ENCODE data around the gene OR2A2. TPM values are rescaled to one million over a fixed set of nuclear protein-coding genes. Genes with fewer than 3 reads are reported as not detected.

OR2A2 gene, protein sequence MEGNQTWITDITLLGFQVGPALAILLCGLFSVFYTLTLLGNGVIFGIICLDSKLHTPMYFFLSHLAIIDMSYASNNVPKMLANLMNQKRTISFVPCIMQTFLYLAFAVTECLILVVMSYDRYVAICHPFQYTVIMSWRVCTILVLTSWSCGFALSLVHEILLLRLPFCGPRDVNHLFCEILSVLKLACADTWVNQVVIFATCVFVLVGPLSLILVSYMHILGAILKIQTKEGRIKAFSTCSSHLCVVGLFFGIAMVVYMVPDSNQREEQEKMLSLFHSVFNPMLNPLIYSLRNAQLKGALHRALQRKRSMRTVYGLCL
- polyA plus RNA-seq (2013, experiment 1 of 2) = not detected
- polyA plus RNA-seq (2013, experiment 2 of 2) = not detected

DNA sequence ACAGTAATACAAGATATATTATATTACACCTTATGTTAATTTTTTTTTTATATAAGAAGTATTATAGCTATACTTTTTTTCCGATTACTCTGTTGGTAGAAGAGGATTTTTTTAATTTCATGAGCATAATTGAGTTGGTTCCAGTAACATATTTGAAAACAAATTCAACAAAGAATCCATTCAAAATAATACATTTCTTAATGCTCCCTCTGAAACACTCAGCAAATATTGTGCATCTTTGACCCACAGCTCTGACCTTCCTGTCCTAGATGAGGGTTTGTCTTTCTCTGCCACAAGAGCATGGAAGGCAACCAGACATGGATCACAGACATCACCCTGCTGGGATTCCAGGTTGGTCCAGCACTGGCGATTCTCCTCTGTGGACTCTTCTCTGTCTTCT is at the start of gene OR2A2:
OR2A2 (plus strand) TSS at position 301 of the 400 bp plus-strand sequence; CDS start at position 301, 0 bp downstream.
- Histone ChIP-seq H3K27me3 (ENCODE audit: control insufficient read depth in 3 of 3, insufficient read depth in 3 of 3, low read depth in 1 of 3, low read length in 3 of 3) (no peaks in the 10 kb centered on the region), H3K79me1 (ENCODE audit: low read depth, low read length) (no peaks in the 10 kb centered on the region), H3K4me2 (ENCODE audit: insufficient read depth, low read length, poor library complexity, severe bottlenecking) (no peak within 1 kb of the TSS), H3K9me3 (replicated peaks in 1 of 2; ENCODE audit: control insufficient read depth in 2 of 2, insufficient read depth in 1 of 2, low read depth in 1 of 2, low read length in 2 of 2) (no peaks in the 10 kb centered on the region), H3K9ac (ENCODE audit: low read depth, low read length, poor library complexity) (no peak within 1 kb of the TSS), H2BK120ac (ENCODE audit: low read depth, low read length) (no peak within 1 kb of the TSS), H2BK12ac (ENCODE audit: low read length) (no peak within 1 kb of the TSS), H3K4me3 (ENCODE audit: low read length in 2 of 2) (no peak within 1 kb of the TSS), H2BK5ac (ENCODE audit: low read length) (no peak within 1 kb of the TSS), H3K23ac (ENCODE audit: low read depth, low read length, poor library complexity) (no peak within 1 kb of the TSS), H4K91ac (ENCODE audit: low read depth, low read length, poor library complexity) (no peak within 1 kb of the TSS), H3K14ac (ENCODE audit: low read length) (no peak within 1 kb of the TSS), H2AK5ac (ENCODE audit: low read depth, low read length) (no peak within 1 kb of the TSS), H2AFZ (ENCODE audit: low read length) (no peak within 1 kb of the TSS), H3K18ac (ENCODE audit: low read length) (no peak within 1 kb of the TSS), H3K4me1 (ENCODE audit: control insufficient read depth in 2 of 2, insufficient read depth in 1 of 2, low read depth in 1 of 2, low read length in 2 of 2) (no peaks in the 10 kb centered on the region), H4K8ac (ENCODE audit: low read depth, low read length) (no peak within 1 kb of the TSS), H3K4ac (ENCODE audit: low read length) (no peak within 1 kb of the TSS), H3K27ac (replicated peaks; ENCODE audit: low read length) (no peak within 1 kb of the TSS), H3K36me3 (replicated peaks in 1 of 2; ENCODE audit: control insufficient read depth in 2 of 2, insufficient read depth in 2 of 2, low read length in 2 of 2) (no peaks in the 10 kb centered on the region), H2BK15ac (ENCODE audit: low read length) (no peak within 1 kb of the TSS)
- DNase-seq (ENCODE audit: low spot score) = no peak
- no CpG with 5 or more reads among the region's 2 CpGs for WGBS, 2 donors (ENCODE audit: extremely low coverage in 2 of 2, insufficient read length in 2 of 2, insufficient replicate concordance in 1 of 2)

DNA sequence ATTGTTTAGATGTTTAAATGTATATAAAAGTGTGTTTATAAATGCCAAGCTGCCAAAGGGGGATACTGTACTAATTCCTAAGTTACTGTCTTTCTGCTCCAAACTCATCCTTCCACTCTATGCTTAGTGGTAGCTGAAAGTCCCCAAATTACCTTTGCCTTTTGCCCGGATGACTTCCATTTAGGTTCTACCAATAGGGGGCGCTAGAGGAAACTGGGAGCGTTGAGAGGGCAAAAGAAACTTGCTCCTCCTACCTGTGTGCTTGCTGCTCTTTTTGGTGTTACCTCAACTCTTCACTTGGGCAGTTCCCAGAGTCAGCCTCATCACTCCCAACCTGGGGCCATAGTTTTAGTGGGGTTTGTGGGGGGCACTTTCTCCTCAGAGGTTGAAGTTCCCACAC is 45.7 kb upstream of the OR2A2 start:
- H3K18ac ChIP-seq (ENCODE audit: low read length) = no peak overlapping the region
- no peak overlapping the region for H2BK15ac ChIP-seq (ENCODE audit: low read length)
- no peak overlapping the region for H4K8ac ChIP-seq (ENCODE audit: low read depth, low read length)
- no peak overlapping the region for H3K27ac ChIP-seq (replicated peaks; ENCODE audit: low read length)
- H3K4me1 ChIP-seq (ENCODE audit: control insufficient read depth in 2 of 2, insufficient read depth in 1 of 2, low read depth in 1 of 2, low read length in 2 of 2) = no peaks in the 10 kb centered on the region
- no CpG with 5 or more reads among the region's 3 CpGs for WGBS, 2 donors (ENCODE audit: extremely low coverage in 2 of 2, insufficient read length in 2 of 2, insufficient replicate concordance in 1 of 2)
- H3K4ac ChIP-seq (ENCODE audit: low read length) = no peak overlapping the region
- no peak overlapping the region for H4K91ac ChIP-seq (ENCODE audit: low read depth, low read length, poor library complexity)
- no peak overlapping the region for H3K4me3 ChIP-seq (ENCODE audit: low read length in 2 of 2)
- H3K79me1 ChIP-seq (ENCODE audit: low read depth, low read length) = no peaks in the 10 kb centered on the region
- H3K9ac ChIP-seq (ENCODE audit: low read depth, low read length, poor library complexity) = no peak overlapping the region
- H3K4me2 ChIP-seq (ENCODE audit: insufficient read depth, low read length, poor library complexity, severe bottlenecking) = no peak overlapping the region
- H2BK5ac ChIP-seq (ENCODE audit: low read length) = no peak overlapping the region
- no peak overlapping the region for H2BK12ac ChIP-seq (ENCODE audit: low read length)
- DNase-seq (ENCODE audit: low spot score) = no peak
- no peak overlapping the region for H3K14ac ChIP-seq (ENCODE audit: low read length)
- no peak overlapping the region for H2AFZ ChIP-seq (ENCODE audit: low read length)
- no peaks in the 10 kb centered on the region for H3K36me3 ChIP-seq (replicated peaks in 1 of 2; ENCODE audit: control insufficient read depth in 2 of 2, insufficient read depth in 2 of 2, low read length in 2 of 2)
- H2BK120ac ChIP-seq (ENCODE audit: low read depth, low read length) = no peak overlapping the region
- H2AK5ac ChIP-seq (ENCODE audit: low read depth, low read length) = no peak overlapping the region
- H3K27me3 ChIP-seq (ENCODE audit: control insufficient read depth in 3 of 3, insufficient read depth in 3 of 3, low read depth in 1 of 3, low read length in 3 of 3) = no peaks in the 10 kb centered on the region
- no peaks in the 10 kb centered on the region for H3K9me3 ChIP-seq (replicated peaks in 1 of 2; ENCODE audit: control insufficient read depth in 2 of 2, insufficient read depth in 1 of 2, low read depth in 1 of 2, low read length in 2 of 2)
- no peak overlapping the region for H3K23ac ChIP-seq (ENCODE audit: low read depth, low read length, poor library complexity)

DNA sequence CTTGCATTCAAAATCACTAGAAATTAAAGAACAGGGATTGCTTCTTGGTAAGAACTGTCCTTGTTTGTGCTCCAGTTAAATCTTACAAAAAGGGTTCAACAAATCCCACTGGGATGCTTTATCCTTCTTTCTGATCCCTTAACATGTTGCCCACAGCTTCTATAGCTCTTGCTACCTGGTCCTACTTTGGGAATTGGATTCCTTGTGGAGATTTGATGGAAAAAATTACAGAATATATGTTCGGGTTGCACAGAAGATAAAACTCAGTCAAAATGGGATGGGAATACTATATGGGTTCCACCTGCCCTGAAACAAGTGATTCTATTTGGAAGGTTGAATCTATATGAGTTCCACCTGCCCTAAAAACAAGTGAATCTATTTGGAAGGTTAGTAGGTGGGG is 39.9 kb upstream of the OR2A2 start, which contains the start of gene OR2A25:
OR2A25 (plus strand) TSS at position 301 of the 400 bp plus-strand sequence. CDS start 4,409 bp downstream, outside the sequence.
- no peak within 1 kb of the TSS for H2BK15ac ChIP-seq (ENCODE audit: low read length)
- no peak within 1 kb of the TSS for H3K14ac ChIP-seq (ENCODE audit: low read length)
- H3K9me3 ChIP-seq (replicated peaks in 1 of 2; ENCODE audit: control insufficient read depth in 2 of 2, insufficient read depth in 1 of 2, low read depth in 1 of 2, low read length in 2 of 2) = no peaks in the 10 kb centered on the region
- no peaks in the 10 kb centered on the region for H3K79me1 ChIP-seq (ENCODE audit: low read depth, low read length)
- no peak within 1 kb of the TSS for H4K8ac ChIP-seq (ENCODE audit: low read depth, low read length)
- no peak within 1 kb of the TSS for H3K23ac ChIP-seq (ENCODE audit: low read depth, low read length, poor library complexity)
- H3K4me1 ChIP-seq (ENCODE audit: control insufficient read depth in 2 of 2, insufficient read depth in 1 of 2, low read depth in 1 of 2, low read length in 2 of 2) = no peaks in the 10 kb centered on the region
- no peak within 1 kb of the TSS for H2BK12ac ChIP-seq (ENCODE audit: low read length)
- no peaks in the 10 kb centered on the region for H3K36me3 ChIP-seq (replicated peaks in 1 of 2; ENCODE audit: control insufficient read depth in 2 of 2, insufficient read depth in 2 of 2, low read length in 2 of 2)
- no peak within 1 kb of the TSS for H2BK5ac ChIP-seq (ENCODE audit: low read length)
- no peak within 1 kb of the TSS for H4K91ac ChIP-seq (ENCODE audit: low read depth, low read length, poor library complexity)
- WGBS, 2 donors (ENCODE audit: extremely low coverage in 2 of 2, insufficient read length in 2 of 2, insufficient replicate concordance in 1 of 2) = no CpG with 5 or more reads among the region's 1 CpG
- no peaks in the 10 kb centered on the region for H3K27me3 ChIP-seq (ENCODE audit: control insufficient read depth in 3 of 3, insufficient read depth in 3 of 3, low read depth in 1 of 3, low read length in 3 of 3)
- no peak within 1 kb of the TSS for H3K4ac ChIP-seq (ENCODE audit: low read length)
- H2AFZ ChIP-seq (ENCODE audit: low read length) = no peak within 1 kb of the TSS
- no peak within 1 kb of the TSS for H3K9ac ChIP-seq (ENCODE audit: low read depth, low read length, poor library complexity)
- H3K27ac ChIP-seq (replicated peaks; ENCODE audit: low read length) = no peak within 1 kb of the TSS
- no peak within 1 kb of the TSS for H3K18ac ChIP-seq (ENCODE audit: low read length)
- H3K4me2 ChIP-seq (ENCODE audit: insufficient read depth, low read length, poor library complexity, severe bottlenecking) = no peak within 1 kb of the TSS
- H2AK5ac ChIP-seq (ENCODE audit: low read depth, low read length) = no peak within 1 kb of the TSS
- H2BK120ac ChIP-seq (ENCODE audit: low read depth, low read length) = no peak within 1 kb of the TSS
- no peak within 1 kb of the TSS for H3K4me3 ChIP-seq (ENCODE audit: low read length in 2 of 2)
- no peak for DNase-seq (ENCODE audit: low spot score)

DNA sequence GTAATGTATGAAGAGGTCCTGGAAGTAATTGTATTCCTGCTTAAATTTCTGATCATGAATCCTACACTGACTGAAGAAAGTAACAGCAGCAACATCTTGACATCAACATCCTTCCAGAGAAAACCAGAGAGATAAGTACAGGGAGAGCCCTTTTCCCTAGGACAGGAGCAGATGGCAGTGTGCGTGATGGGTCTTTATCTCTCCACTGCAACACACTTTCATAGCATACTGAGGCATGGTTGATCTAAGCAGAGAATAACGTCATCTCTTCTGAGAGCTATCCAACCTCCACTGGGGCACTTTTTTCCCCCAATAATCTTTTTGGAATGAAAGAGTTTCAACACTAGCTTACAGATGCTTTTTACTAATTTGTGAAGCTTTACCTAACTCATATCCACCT is 39.4 kb upstream of the OR2A2 start:
- no peaks in the 10 kb centered on the region for H3K36me3 ChIP-seq (replicated peaks in 1 of 2; ENCODE audit: control insufficient read depth in 2 of 2, insufficient read depth in 2 of 2, low read length in 2 of 2)
- no CpG with 5 or more reads among the region's 2 CpGs for WGBS, 2 donors (ENCODE audit: extremely low coverage in 2 of 2, insufficient read length in 2 of 2, insufficient replicate concordance in 1 of 2)
- no peak overlapping the region for H3K4me2 ChIP-seq (ENCODE audit: insufficient read depth, low read length, poor library complexity, severe bottlenecking)
- no peaks in the 10 kb centered on the region for H3K9me3 ChIP-seq (replicated peaks in 1 of 2; ENCODE audit: control insufficient read depth in 2 of 2, insufficient read depth in 1 of 2, low read depth in 1 of 2, low read length in 2 of 2)
- no peaks in the 10 kb centered on the region for H3K4me1 ChIP-seq (ENCODE audit: control insufficient read depth in 2 of 2, insufficient read depth in 1 of 2, low read depth in 1 of 2, low read length in 2 of 2)
- H2AK5ac ChIP-seq (ENCODE audit: low read depth, low read length) = no peak overlapping the region
- H3K18ac ChIP-seq (ENCODE audit: low read length) = no peak overlapping the region
- H3K4ac ChIP-seq (ENCODE audit: low read length) = no peak overlapping the region
- DNase-seq (ENCODE audit: low spot score) = no peak
- H2BK120ac ChIP-seq (ENCODE audit: low read depth, low read length) = no peak overlapping the region
- no peak overlapping the region for H3K23ac ChIP-seq (ENCODE audit: low read depth, low read length, poor library complexity)
- H2AFZ ChIP-seq (ENCODE audit: low read length) = no peak overlapping the region
- no peak overlapping the region for H4K8ac ChIP-seq (ENCODE audit: low read depth, low read length)
- H2BK5ac ChIP-seq (ENCODE audit: low read length) = no peak overlapping the region
- H3K79me1 ChIP-seq (ENCODE audit: low read depth, low read length) = no peaks in the 10 kb centered on the region
- no peak overlapping the region for H3K4me3 ChIP-seq (ENCODE audit: low read length in 2 of 2)
- H3K27me3 ChIP-seq (ENCODE audit: control insufficient read depth in 3 of 3, insufficient read depth in 3 of 3, low read depth in 1 of 3, low read length in 3 of 3) = no peaks in the 10 kb centered on the region
- no peak overlapping the region for H3K14ac ChIP-seq (ENCODE audit: low read length)
- no peak overlapping the region for H3K9ac ChIP-seq (ENCODE audit: low read depth, low read length, poor library complexity)
- no peak overlapping the region for H4K91ac ChIP-seq (ENCODE audit: low read depth, low read length, poor library complexity)
- H2BK12ac ChIP-seq (ENCODE audit: low read length) = no peak overlapping the region
- H3K27ac ChIP-seq (replicated peaks; ENCODE audit: low read length) = no peak overlapping the region
- no peak overlapping the region for H2BK15ac ChIP-seq (ENCODE audit: low read length)

Measured in neuronal stem cell (in vitro differentiated cells).